Measurements from ENCODE around the gene CNGA4.

The CNGA4 gene, protein sequence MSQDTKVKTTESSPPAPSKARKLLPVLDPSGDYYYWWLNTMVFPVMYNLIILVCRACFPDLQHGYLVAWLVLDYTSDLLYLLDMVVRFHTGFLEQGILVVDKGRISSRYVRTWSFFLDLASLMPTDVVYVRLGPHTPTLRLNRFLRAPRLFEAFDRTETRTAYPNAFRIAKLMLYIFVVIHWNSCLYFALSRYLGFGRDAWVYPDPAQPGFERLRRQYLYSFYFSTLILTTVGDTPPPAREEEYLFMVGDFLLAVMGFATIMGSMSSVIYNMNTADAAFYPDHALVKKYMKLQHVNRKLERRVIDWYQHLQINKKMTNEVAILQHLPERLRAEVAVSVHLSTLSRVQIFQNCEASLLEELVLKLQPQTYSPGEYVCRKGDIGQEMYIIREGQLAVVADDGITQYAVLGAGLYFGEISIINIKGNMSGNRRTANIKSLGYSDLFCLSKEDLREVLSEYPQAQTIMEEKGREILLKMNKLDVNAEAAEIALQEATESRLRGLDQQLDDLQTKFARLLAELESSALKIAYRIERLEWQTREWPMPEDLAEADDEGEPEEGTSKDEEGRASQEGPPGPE

GRCh38 chr11:6238902-6239301, at the start of gene CNGA4:
TSS of gene CNGA4 (plus strand) at chr11:6239089. CDS start at chr11:6239207, 118 bp downstream.
- no peak for TF ChIP-seq GATA2 (IDR thresholded peaks at IDR 0.05; ENCODE audit: low read depth, low read length)
- TF ChIP-seq GATA3 (IDR thresholded peaks at IDR 0.05; ENCODE audit: low read depth, low read length) = no peak

- no peak for TF ChIP-seq GATA3 (IDR thresholded peaks at IDR 0.05; ENCODE audit: low read depth, low read length)
- no peak for TF ChIP-seq GATA2 (IDR thresholded peaks at IDR 0.05; ENCODE audit: low read depth, low read length)
Observed at GRCh38 chr11:6191742-6192141, 47.1 kb upstream of the CNGA4 start.

- TF ChIP-seq GATA2 (IDR thresholded peaks at IDR 0.05; ENCODE audit: low read depth, low read length) = no peak
- no peak for TF ChIP-seq GATA3 (IDR thresholded peaks at IDR 0.05; ENCODE audit: low read depth, low read length)
Observed at GRCh38 chr11:6194065-6194581, 44.8 kb upstream of the CNGA4 start.

DNA sequence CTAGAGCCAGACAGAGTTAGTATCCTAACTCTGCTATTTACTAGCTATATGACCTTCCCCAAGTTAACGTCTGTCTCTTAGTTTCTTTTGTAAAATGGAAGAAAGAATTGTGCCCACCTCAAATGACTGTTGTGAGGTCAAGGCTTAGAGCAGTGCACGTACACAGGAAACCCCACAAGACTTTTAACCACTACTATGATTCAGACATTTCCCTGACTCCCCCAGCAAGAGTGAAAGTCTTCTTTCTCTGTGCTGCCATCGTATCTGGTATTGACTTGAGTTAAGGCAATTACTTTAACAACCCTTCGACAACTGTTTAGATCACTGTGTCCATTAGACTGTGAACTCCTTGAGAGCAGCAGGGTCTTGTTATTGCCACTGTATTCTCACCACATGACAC, 42.5 kb upstream of the CNGA4 start:
- TF ChIP-seq GATA3 (IDR thresholded peaks at IDR 0.05; ENCODE audit: low read depth, low read length) (no peak), GATA2 (IDR thresholded peaks at IDR 0.05; ENCODE audit: low read depth, low read length) (no peak)

- no peak for TF ChIP-seq GATA3 (IDR thresholded peaks at IDR 0.05; ENCODE audit: low read depth, low read length)
- no peak for TF ChIP-seq GATA2 (IDR thresholded peaks at IDR 0.05; ENCODE audit: low read depth, low read length)
Observed at GRCh38 chr11:6197466-6198200, 41.3 kb upstream of the CNGA4 start.

DNA sequence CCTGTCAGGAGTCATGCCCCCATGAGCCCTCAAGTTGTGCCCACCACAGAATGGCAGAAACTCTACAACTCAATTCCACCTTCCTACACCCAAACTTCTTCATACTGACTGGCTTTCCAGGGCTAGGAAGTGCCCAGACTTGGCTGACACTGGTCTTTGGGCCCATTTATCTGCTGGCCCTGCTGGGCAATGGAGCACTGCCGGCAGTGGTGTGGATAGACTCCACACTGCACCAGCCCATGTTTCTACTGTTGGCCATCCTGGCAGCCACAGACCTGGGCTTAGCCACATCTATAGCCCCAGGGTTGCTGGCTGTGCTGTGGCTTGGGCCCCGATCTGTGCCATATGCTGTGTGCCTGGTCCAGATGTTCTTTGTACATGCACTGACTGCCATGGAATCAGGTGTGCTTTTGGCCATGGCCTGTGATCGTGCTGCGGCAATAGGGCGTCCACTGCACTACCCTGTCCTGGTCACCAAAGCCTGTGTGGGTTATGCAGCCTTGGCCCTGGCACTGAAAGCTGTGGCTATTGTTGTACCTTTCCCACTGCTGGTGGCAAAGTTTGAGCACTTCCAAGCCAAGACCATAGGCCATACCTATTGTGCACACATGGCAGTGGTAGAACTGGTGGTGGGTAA, 39.6 kb upstream of the CNGA4 start, which contains the start of gene OR52W1:
OR52W1 (plus strand) TSS at position 51 of the 637 bp plus-strand sequence; CDS start at position 51, 0 bp downstream.
- TF ChIP-seq GATA2 (IDR thresholded peaks at IDR 0.05; ENCODE audit: low read depth, low read length) (no peak), GATA3 (IDR thresholded peaks at IDR 0.05; ENCODE audit: low read depth, low read length) (no peak)

- TF ChIP-seq GATA3 (IDR thresholded peaks at IDR 0.05; ENCODE audit: low read depth, low read length) (no peak), GATA2 (IDR thresholded peaks at IDR 0.05; ENCODE audit: low read depth, low read length) (no peak)
Observed at GRCh38 chr11:6200975-6201374, 37.9 kb upstream of the CNGA4 start.

DNA sequence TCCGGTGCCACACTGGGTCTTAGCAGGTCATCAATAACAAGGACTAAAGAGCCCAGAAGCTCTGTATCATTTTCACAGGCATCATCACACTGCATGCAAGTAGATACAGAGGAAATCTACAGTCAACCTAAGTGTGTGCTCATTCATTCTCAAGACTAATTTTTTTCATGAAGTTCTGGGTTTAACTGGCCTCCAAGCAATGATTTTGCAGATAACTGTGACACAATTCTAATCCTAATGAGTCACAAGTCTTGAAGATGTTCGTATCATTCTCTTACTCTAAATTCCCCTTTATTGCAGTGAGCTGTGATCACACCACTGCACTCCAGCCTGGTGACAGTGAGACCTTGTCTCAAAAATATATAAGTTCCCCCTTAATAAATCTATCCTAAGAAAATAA, 37.4 kb upstream of the CNGA4 start:
- no peak for TF ChIP-seq GATA2 (IDR thresholded peaks at IDR 0.05; ENCODE audit: low read depth, low read length)
- TF ChIP-seq GATA3 (IDR thresholded peaks at IDR 0.05; ENCODE audit: low read depth, low read length) = no peak

DNA sequence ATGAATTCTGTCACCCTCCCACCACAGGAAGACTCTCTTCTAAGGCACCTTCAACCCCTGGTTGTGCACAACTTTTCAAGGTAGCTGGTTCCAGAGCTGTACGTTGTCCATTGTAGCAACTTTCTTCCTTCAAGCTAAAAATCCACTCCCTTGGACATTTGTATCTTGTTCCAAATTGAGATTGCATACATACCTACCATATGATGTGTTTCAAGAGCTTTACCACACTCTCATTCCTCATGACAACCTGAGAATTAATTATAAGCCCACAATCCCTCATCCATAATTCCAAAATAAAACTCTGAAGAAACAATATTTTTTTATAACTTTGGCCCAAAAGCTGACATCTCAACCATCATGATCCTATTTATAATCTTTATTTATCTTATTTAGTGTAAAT, 36.8 kb upstream of the CNGA4 start:
- no peak for TF ChIP-seq GATA2 (IDR thresholded peaks at IDR 0.05; ENCODE audit: low read depth, low read length)
- TF ChIP-seq GATA3 (IDR thresholded peaks at IDR 0.05; ENCODE audit: low read depth, low read length) = no peak

DNA sequence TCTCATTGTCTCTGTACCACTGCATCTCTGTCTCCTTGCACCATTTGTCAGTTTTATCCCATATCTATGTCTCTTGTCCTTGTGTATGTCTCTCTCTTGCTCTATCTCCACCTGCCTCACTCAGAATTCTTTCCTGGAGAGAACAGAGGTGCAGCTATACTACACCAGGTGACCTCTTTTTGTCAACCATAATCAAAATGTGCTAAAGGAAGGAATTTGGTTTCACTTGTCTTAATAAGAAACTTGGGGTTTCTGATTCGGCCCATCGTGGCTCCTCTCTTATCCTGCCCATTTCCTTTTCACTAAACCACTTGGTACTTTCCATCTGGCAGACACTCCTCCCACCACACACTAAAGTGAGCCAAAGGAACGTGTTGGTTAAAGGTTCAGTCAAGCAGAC, 35.6 kb upstream of the CNGA4 start:
- TF ChIP-seq GATA2 (IDR thresholded peaks at IDR 0.05; ENCODE audit: low read depth, low read length) (no peak), GATA3 (IDR thresholded peaks at IDR 0.05; ENCODE audit: low read depth, low read length) (no peak)

- TF ChIP-seq GATA2 (IDR thresholded peaks at IDR 0.05; ENCODE audit: low read depth, low read length) = no peak
- TF ChIP-seq GATA3 (IDR thresholded peaks at IDR 0.05; ENCODE audit: low read depth, low read length) = no peak
Observed at GRCh38 chr11:6204706-6205105, 34.2 kb upstream of the CNGA4 start.

DNA sequence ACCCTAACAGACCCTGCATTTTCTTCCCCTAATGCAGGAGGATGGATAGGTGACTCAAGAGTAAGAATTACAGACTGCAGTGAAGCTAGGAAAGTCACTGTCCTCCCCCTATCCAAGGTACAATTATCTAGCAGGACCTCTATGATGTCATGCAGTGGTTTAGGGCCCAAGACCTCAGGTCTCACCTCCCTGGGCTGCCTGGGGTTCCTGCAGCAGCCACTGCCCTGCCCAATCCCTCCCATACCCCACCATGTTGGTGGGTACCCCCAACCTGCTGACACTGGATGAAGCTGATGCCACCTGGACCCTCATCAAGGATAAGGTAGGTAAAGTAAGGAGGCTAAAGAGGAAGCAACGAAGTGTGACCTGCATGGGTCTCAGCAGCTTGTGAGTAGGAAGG, 33.5 kb upstream of the CNGA4 start, which contains the start of gene C11orf42:
C11orf42 (plus strand) TSS at position 192 of the 400 bp plus-strand sequence; CDS start at position 251, 59 bp downstream.
- no peak for TF ChIP-seq GATA2 (IDR thresholded peaks at IDR 0.05; ENCODE audit: low read depth, low read length)
- TF ChIP-seq GATA3 (IDR thresholded peaks at IDR 0.05; ENCODE audit: low read depth, low read length) = no peak

GRCh38 chr11:6206456-6207180, 32.3 kb upstream of the CNGA4 start:
- TF ChIP-seq GATA2 (IDR thresholded peaks at IDR 0.05; ENCODE audit: low read depth, low read length) = no peak
- no peak for TF ChIP-seq GATA3 (IDR thresholded peaks at IDR 0.05; ENCODE audit: low read depth, low read length)
